Measurements from ENCODE around the gene CARD11. TPM values are rescaled to one million over a fixed set of nuclear protein-coding genes. Genes with fewer than 3 reads are reported as not detected.

Gene CARD11
- total and polyA plus RNA-seq, 2 experiments from 2014 or later, result 17.7 to 29.0 TPM

DNA sequence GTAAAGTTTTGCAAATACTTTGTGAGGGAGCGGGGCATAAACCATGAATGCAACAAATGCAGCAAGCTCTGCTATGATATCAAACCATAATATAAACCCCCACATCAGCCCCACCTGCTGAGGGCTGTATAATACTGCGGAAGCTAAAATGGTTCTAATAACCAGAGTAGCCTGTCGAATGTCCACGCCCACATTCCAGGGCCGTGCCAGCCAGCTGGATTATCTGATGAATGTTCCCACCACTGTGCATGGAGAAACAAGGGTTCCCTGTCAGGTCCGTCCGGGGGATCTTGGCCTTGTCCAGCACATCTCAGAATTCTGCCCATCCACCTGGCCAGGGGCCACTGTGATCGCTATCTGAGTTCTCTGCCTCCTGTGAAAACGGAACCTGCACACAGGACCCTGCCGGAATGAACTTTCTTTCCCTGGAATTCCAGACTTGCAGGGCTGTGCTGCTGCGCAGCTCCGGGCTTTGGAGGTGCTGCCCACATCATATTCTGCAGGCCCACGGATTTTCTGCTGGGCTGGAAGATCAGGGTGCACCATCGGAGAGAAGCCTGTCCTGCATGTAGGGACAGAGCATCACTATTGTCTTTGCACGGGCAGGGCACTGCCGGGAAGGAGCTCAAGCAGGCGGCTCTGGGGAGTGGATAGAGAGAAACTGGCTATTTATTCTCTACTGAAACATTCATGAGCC is 122.6 kb downstream of the CARD11 start:
- peaks cover 2% of the 10 kb centered on the region; the same call in 2 of the 3 replicates for H3K9me3 Mint-ChIP-seq

More for the DNA sequence above, 122.6 kb downstream of the CARD11 start:
- Histone ChIP-seq H3K27ac (ENCODE audit: low read depth) (0 out of 2 replicates have a peak overlapping the region, but pooled peaks have one; percentile 39), H3K4me1 (ENCODE audit: insufficient read depth) (no peaks in the 10 kb centered on the region), H3K4me3 (no peak overlapping the region), H3K4me2 (no peak overlapping the region), H4K20me1 (replicated peaks; ENCODE audit: insufficient read depth) (no peaks in the 10 kb centered on the region), H3K27me3 (ENCODE audit: insufficient read depth) (no peaks in the 10 kb centered on the region), H3K79me2 (replicated peaks; ENCODE audit: insufficient read depth) (no peaks in the 10 kb centered on the region), H2AFZ (no peak overlapping the region), H3K9me2 (ENCODE audit: insufficient read depth) (no peaks in the 10 kb centered on the region), H3K36me3 (ENCODE audit: insufficient read depth) (no peaks in the 10 kb centered on the region), H3F3A (replicated peaks; ENCODE audit: low read depth) (no peaks in the 10 kb centered on the region)
- DNase-seq (ENCODE audit: low spot score) (no peak), ATAC-seq (no peak)
- Mint-ChIP-seq H3K27ac (no peak overlapping the region), H3K4me3 (no peak overlapping the region), H3K4me1 (no peaks in the 10 kb centered on the region; the same call in 2 of the 3 replicates), H3K27me3 (ENCODE audit: insufficient read depth, low read depth, poor library complexity) (no peaks in the 10 kb centered on the region), H3K36me3 (ENCODE audit: low read depth) (peaks cover 15% of the 10 kb centered on the region)
- TF ChIP-seq EZH2phosphoT487 (IDR thresholded peaks at IDR 0.05; ENCODE audit: unreplicated experiment) (no peak), POLR2AphosphoS5 (IDR thresholded peaks at IDR 0.05; ENCODE audit: low read depth) (no peak), CREB1 (CRISPR knock-in tag; IDR thresholded peaks at IDR 0.05; ENCODE audit: low read depth) (no peak), STAT1 (IDR thresholded peaks at IDR 0.05; ENCODE audit: unreplicated experiment) (no peak), JUNB (IDR thresholded peaks at IDR 0.05; ENCODE audit: unreplicated experiment) (no peak), ZNF331 (CRISPR knock-in tag; IDR thresholded peaks at IDR 0.05; ENCODE audit: low read depth) (no peak), ZNF114 (CRISPR knock-in tag; IDR thresholded peaks at IDR 0.05) (no peak), EZH2 (IDR thresholded peaks at IDR 0.05; ENCODE audit: low read depth, unreplicated experiment) (no peak), NANOG (IDR thresholded peaks at IDR 0.05; ENCODE audit: borderline replicate concordance) (no peak)
- TF ChIP-seq, protein P1, sequence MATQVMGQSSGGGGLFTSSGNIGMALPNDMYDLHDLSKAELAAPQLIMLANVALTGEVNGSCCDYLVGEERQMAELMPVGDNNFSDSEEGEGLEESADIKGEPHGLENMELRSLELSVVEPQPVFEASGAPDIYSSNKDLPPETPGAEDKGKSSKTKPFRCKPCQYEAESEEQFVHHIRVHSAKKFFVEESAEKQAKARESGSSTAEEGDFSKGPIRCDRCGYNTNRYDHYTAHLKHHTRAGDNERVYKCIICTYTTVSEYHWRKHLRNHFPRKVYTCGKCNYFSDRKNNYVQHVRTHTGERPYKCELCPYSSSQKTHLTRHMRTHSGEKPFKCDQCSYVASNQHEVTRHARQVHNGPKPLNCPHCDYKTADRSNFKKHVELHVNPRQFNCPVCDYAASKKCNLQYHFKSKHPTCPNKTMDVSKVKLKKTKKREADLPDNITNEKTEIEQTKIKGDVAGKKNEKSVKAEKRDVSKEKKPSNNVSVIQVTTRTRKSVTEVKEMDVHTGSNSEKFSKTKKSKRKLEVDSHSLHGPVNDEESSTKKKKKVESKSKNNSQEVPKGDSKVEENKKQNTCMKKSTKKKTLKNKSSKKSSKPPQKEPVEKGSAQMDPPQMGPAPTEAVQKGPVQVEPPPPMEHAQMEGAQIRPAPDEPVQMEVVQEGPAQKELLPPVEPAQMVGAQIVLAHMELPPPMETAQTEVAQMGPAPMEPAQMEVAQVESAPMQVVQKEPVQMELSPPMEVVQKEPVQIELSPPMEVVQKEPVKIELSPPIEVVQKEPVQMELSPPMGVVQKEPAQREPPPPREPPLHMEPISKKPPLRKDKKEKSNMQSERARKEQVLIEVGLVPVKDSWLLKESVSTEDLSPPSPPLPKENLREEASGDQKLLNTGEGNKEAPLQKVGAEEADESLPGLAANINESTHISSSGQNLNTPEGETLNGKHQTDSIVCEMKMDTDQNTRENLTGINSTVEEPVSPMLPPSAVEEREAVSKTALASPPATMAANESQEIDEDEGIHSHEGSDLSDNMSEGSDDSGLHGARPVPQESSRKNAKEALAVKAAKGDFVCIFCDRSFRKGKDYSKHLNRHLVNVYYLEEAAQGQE (IDR thresholded peaks at IDR 0.05; ENCODE audit: unreplicated experiment), result no peak
- TF ChIP-seq, protein P2, sequence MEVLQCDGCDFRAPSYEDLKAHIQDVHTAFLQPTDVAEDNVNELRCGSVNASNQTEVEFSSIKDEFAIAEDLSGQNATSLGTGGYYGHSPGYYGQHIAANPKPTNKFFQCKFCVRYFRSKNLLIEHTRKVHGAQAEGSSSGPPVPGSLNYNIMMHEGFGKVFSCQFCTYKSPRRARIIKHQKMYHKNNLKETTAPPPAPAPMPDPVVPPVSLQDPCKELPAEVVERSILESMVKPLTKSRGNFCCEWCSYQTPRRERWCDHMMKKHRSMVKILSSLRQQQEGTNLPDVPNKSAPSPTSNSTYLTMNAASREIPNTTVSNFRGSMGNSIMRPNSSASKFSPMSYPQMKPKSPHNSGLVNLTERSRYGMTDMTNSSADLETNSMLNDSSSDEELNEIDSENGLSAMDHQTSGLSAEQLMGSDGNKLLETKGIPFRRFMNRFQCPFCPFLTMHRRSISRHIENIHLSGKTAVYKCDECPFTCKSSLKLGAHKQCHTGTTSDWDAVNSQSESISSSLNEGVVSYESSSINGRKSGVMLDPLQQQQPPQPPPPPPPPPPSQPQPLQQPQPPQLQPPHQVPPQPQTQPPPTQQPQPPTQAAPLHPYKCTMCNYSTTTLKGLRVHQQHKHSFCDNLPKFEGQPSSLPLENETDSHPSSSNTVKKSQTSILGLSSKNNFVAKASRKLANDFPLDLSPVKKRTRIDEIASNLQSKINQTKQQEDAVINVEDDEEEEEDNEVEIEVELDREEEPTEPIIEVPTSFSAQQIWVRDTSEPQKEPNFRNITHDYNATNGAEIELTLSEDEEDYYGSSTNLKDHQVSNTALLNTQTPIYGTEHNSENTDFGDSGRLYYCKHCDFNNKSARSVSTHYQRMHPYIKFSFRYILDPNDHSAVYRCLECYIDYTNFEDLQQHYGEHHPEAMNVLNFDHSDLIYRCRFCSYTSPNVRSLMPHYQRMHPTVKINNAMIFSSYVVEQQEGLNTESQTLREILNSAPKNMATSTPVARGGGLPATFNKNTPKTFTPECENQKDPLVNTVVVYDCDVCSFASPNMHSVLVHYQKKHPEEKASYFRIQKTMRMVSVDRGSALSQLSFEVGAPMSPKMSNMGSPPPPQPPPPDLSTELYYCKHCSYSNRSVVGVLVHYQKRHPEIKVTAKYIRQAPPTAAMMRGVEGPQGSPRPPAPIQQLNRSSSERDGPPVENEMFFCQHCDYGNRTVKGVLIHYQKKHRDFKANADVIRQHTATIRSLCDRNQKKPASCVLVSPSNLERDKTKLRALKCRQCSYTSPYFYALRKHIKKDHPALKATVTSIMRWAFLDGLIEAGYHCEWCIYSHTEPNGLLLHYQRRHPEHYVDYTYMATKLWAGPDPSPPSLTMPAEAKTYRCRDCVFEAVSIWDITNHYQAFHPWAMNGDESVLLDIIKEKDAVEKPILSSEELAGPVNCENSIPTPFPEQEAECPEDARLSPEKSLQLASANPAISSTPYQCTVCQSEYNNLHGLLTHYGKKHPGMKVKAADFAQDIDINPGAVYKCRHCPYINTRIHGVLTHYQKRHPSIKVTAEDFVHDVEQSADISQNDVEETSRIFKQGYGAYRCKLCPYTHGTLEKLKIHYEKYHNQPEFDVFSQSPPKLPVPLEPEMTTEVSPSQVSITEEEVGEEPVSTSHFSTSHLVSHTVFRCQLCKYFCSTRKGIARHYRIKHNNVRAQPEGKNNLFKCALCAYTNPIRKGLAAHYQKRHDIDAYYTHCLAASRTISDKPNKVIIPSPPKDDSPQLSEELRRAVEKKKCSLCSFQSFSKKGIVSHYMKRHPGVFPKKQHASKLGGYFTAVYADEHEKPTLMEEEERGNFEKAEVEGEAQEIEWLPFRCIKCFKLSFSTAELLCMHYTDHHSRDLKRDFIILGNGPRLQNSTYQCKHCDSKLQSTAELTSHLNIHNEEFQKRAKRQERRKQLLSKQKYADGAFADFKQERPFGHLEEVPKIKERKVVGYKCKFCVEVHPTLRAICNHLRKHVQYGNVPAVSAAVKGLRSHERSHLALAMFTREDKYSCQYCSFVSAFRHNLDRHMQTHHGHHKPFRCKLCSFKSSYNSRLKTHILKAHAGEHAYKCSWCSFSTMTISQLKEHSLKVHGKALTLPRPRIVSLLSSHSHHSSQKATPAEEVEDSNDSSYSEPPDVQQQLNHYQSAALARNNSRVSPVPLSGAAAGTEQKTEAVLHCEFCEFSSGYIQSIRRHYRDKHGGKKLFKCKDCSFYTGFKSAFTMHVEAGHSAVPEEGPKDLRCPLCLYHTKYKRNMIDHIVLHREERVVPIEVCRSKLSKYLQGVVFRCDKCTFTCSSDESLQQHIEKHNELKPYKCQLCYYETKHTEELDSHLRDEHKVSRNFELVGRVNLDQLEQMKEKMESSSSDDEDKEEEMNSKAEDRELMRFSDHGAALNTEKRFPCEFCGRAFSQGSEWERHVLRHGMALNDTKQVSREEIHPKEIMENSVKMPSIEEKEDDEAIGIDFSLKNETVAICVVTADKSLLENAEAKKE (CRISPR knock-in tag; IDR thresholded peaks at IDR 0.05), result no peak
- TF ChIP-seq, protein P3, sequence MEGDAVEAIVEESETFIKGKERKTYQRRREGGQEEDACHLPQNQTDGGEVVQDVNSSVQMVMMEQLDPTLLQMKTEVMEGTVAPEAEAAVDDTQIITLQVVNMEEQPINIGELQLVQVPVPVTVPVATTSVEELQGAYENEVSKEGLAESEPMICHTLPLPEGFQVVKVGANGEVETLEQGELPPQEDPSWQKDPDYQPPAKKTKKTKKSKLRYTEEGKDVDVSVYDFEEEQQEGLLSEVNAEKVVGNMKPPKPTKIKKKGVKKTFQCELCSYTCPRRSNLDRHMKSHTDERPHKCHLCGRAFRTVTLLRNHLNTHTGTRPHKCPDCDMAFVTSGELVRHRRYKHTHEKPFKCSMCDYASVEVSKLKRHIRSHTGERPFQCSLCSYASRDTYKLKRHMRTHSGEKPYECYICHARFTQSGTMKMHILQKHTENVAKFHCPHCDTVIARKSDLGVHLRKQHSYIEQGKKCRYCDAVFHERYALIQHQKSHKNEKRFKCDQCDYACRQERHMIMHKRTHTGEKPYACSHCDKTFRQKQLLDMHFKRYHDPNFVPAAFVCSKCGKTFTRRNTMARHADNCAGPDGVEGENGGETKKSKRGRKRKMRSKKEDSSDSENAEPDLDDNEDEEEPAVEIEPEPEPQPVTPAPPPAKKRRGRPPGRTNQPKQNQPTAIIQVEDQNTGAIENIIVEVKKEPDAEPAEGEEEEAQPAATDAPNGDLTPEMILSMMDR (conservative IDR thresholded peaks at IDR 0.05; ENCODE audit: low read depth in 2 of 2), result no peak
- TF ChIP-seq, protein P4, sequence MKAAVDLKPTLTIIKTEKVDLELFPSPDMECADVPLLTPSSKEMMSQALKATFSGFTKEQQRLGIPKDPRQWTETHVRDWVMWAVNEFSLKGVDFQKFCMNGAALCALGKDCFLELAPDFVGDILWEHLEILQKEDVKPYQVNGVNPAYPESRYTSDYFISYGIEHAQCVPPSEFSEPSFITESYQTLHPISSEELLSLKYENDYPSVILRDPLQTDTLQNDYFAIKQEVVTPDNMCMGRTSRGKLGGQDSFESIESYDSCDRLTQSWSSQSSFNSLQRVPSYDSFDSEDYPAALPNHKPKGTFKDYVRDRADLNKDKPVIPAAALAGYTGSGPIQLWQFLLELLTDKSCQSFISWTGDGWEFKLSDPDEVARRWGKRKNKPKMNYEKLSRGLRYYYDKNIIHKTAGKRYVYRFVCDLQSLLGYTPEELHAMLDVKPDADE (IDR thresholded peaks at IDR 0.05), result no peak
